BE2C (cell line): ENCODE measurements around the gene RBM47.
"Not testable (repeated sequence)": the region's sequence is repeated elsewhere in the genome, so short reads cannot be mapped to it uniquely, and the experiment has no call there.

Source experiments
- DNase-seq: peaks from one replicate; pipeline ENCODE4 v3.0.0-alpha.2; 2020
- H3K27me3 ChIP-seq: fragments of 250-450 bp; sonication (Bioruptor Pico); 2 replicates; pipeline ENCODE4 v1.5.1; 2020; ENCODE audit warnings: mild to moderate bottlenecking
- H3K36me3 ChIP-seq: fragments of 250-450 bp; sonication (Bioruptor Pico); 2 replicates; pipeline ENCODE4 v1.5.1; 2020; ENCODE audit warnings: mild to moderate bottlenecking
- H3K4me1 ChIP-seq: fragments of 250-450 bp; sonication (Bioruptor Pico); 2 replicates; pipeline ENCODE4 v1.5.1; 2020
- H3K4me3 ChIP-seq: 2 replicates; pipeline ENCODE4 v1.5.1; 2011; ENCODE audit warnings: low read depth, low read length
- H3K9me3 ChIP-seq: fragments of 250-450 bp; sonication (Bioruptor Pico); 2 replicates; pipeline ENCODE4 v1.5.1; 2020
- CTCF ChIP-seq: IDR thresholded peaks from 2 replicates; pipeline ENCODE4 v1.5.1; 2012; ENCODE audit warnings: mild to moderate bottlenecking, low read depth, low read length

Gene RBM47

GRCh38 chr4:40570348-40571077 is 59.2 kb downstream of the RBM47 start:
- no peak overlapping the region for H3K4me3 ChIP-seq
- TF ChIP-seq CTCF: no peak
- H3K36me3 ChIP-seq: no peaks in the 10 kb centered on the region
- no peaks in the 10 kb centered on the region for H3K27me3 ChIP-seq
- H3K9me3 ChIP-seq: no peaks in the 10 kb centered on the region
- no peaks in the 10 kb centered on the region for H3K4me1 ChIP-seq
- DNase-seq: no peak

GRCh38 chr4:40564815-40565483 is 64.7 kb downstream of the RBM47 start:
- no peaks in the 10 kb centered on the region for H3K9me3 ChIP-seq
- no peaks in the 10 kb centered on the region for H3K4me1 ChIP-seq
- TF ChIP-seq CTCF: no peak
- no peaks in the 10 kb centered on the region for H3K36me3 ChIP-seq
- no peaks in the 10 kb centered on the region for H3K27me3 ChIP-seq
- no peak for DNase-seq
- no peak overlapping the region for H3K4me3 ChIP-seq

- H3K36me3 ChIP-seq: no peaks in the 10 kb centered on the region
- H3K4me3 ChIP-seq: no peak overlapping the region
- no peaks in the 10 kb centered on the region for H3K9me3 ChIP-seq
- H3K4me1 ChIP-seq: no peaks in the 10 kb centered on the region
- DNase-seq: no peak
- H3K27me3 ChIP-seq: no peaks in the 10 kb centered on the region
- TF ChIP-seq CTCF: no peak
These were observed 65.7 kb downstream of the RBM47 start for GRCh38 chr4:40564004-40564403.

- H3K36me3 ChIP-seq: no peaks in the 10 kb centered on the region
- H3K27me3 ChIP-seq: no peaks in the 10 kb centered on the region
- no peak overlapping the region for H3K4me3 ChIP-seq
- no peak for DNase-seq
- TF ChIP-seq CTCF: no peak
- H3K9me3 ChIP-seq: no peaks in the 10 kb centered on the region
- H3K4me1 ChIP-seq: no peaks in the 10 kb centered on the region
These were observed 66.3 kb downstream of the RBM47 start for GRCh38 chr4:40563401-40563800.

- TF ChIP-seq CTCF: no peak
- DNase-seq: no peak
These were observed 67.0 kb downstream of the RBM47 start for GRCh38 chr4:40562681-40563080.

GRCh38 chr4:40562208-40562607 is 67.5 kb downstream of the RBM47 start:
- no peaks in the 10 kb centered on the region for H3K36me3 ChIP-seq
- DNase-seq: no peak
- no peaks in the 10 kb centered on the region for H3K27me3 ChIP-seq
- no peaks in the 10 kb centered on the region for H3K9me3 ChIP-seq
- TF ChIP-seq CTCF: no peak
- H3K4me1 ChIP-seq: no peaks in the 10 kb centered on the region
- no peak overlapping the region for H3K4me3 ChIP-seq

More at GRCh38 chr4:40562681-40563080, 67.0 kb downstream of the RBM47 start:
- Histone ChIP-seq H3K4me1 (no peaks in the 10 kb centered on the region), H3K36me3 (no peaks in the 10 kb centered on the region), H3K27me3 (no peaks in the 10 kb centered on the region), H3K4me3 (no peak overlapping the region), H3K9me3 (no peaks in the 10 kb centered on the region)

- H3K4me3 ChIP-seq, H3K9me3 ChIP-seq, DNase-seq, H3K27me3 ChIP-seq, H3K4me1 ChIP-seq, H3K36me3 ChIP-seq: not testable (repeated sequence)
These were observed 68.0 kb downstream of the RBM47 start for GRCh38 chr4:40561543-40562177.
